Stimulated activated CD8-positive, alpha-beta memory T cell treated with anti-CD3 and anti-CD28 coated beads, Interleukin-7, amount 100 ng/mL, for 48 hours (primary cell): ENCODE results near the gene CCDC144A.
"Not testable (repeated sequence)": the region's sequence is repeated elsewhere in the genome, so short reads cannot be mapped to it uniquely, and the experiment has no call there.

Experiments used
- DNase-seq, 2 donors: peaks; one replicate each; pipeline ENCODE4 v3.0.0-alpha.2; 2020; ENCODE audit warnings: low read depth in 1 of 2; ENCODE audit errors: extremely low read depth in 1 of 2

Gene CCDC144A

GRCh38 chr17:16818821-16819683 is 129.0 kb downstream of the CCDC144A start:
- DNase-seq = no peak

- DNase-seq = no peak
Measured at GRCh38 chr17:16820161-16820877, 130.3 kb downstream of the CCDC144A start.

GRCh38 chr17:16820979-16821543 is 131.0 kb downstream of the CCDC144A start:
- no peak for DNase-seq

GRCh38 chr17:16822133-16822532 is 132.1 kb downstream of the CCDC144A start:
- DNase-seq = not testable (repeated sequence)

GRCh38 chr17:16823768-16824406 is 133.8 kb downstream of the CCDC144A start:
- not testable (repeated sequence) for DNase-seq
